Measurements from ENCODE around the gene PNCK. TPM values are rescaled to one million over a fixed set of nuclear protein-coding genes. Genes with fewer than 3 reads are reported as not detected.
A peak's percentile ranks its signal among the peaks of the same experiment; 100 is the strongest.

PNCK gene
- total RNA-seq, 1 experiment from 2014 or later = 1.1 TPM

GRCh38 chrX:153657161-153657560 is 16.5 kb downstream of the PNCK start:
- no TSS peak for BruUV-seq (replicated peaks)
- no peak for DNase-seq
- Mint-ChIP-seq H3K4me1 (ENCODE audit: low read depth, unreplicated experiment) (no peaks in the 10 kb centered on the region), H3K27ac (ENCODE audit: unreplicated experiment) (no peak overlapping the region), H3K36me3 (ENCODE audit: insufficient read depth, unreplicated experiment) (no peaks in the 10 kb centered on the region), H3K4me3 (ENCODE audit: low read depth, unreplicated experiment) (no peak overlapping the region), H3K27me3 (ENCODE audit: unreplicated experiment) (peaks cover 57% of the 10 kb centered on the region), H3K9me3 (ENCODE audit: low read depth, unreplicated experiment) (peaks cover 5% of the 10 kb centered on the region)
- no peak for TF ChIP-seq CTCF (IDR thresholded peaks at IDR 0.05; ENCODE audit: unreplicated experiment)
- CTCF ChIA-PET = no interaction called here
- intact Hi-C loops (cut with micrococcal nuclease; ENCODE audit: unreplicated experiment) = no loop called here

- intact Hi-C loops (cut with micrococcal nuclease; ENCODE audit: unreplicated experiment) = no loop called here
- no peak for DNase-seq
- Mint-ChIP-seq H3K4me3 (ENCODE audit: low read depth, unreplicated experiment) (no peak overlapping the region), H3K27ac (ENCODE audit: unreplicated experiment) (no peak overlapping the region), H3K9me3 (ENCODE audit: low read depth, unreplicated experiment) (no peaks in the 10 kb centered on the region), H3K4me1 (ENCODE audit: low read depth, unreplicated experiment) (no peaks in the 10 kb centered on the region), H3K36me3 (ENCODE audit: insufficient read depth, unreplicated experiment) (no peaks in the 10 kb centered on the region), H3K27me3 (ENCODE audit: unreplicated experiment) (peaks cover 40% of the 10 kb centered on the region)
- TF ChIP-seq CTCF (IDR thresholded peaks at IDR 0.05; ENCODE audit: unreplicated experiment) = no peak
- CTCF ChIA-PET = no interaction called here
- no TSS peak for BruUV-seq (replicated peaks)
Measured at GRCh38 chrX:153653556-153653955, 20.1 kb downstream of the PNCK start.

GRCh38 chrX:153651540-153652079 is 22.0 kb downstream of the PNCK start:
- CTCF ChIA-PET = no interaction called here
- H3K9me3 Mint-ChIP-seq (ENCODE audit: low read depth, unreplicated experiment) = no peaks in the 10 kb centered on the region
- no TSS peak for BruUV-seq (replicated peaks)
- no peak overlapping the region for H3K27ac Mint-ChIP-seq (ENCODE audit: unreplicated experiment)
- no peak overlapping the region for H3K4me3 Mint-ChIP-seq (ENCODE audit: low read depth, unreplicated experiment)
- no peaks in the 10 kb centered on the region for H3K4me1 Mint-ChIP-seq (ENCODE audit: low read depth, unreplicated experiment)
- no peak for DNase-seq
- peak; percentile 47 for TF ChIP-seq CTCF (IDR thresholded peaks at IDR 0.05; ENCODE audit: unreplicated experiment)
- no peaks in the 10 kb centered on the region for H3K36me3 Mint-ChIP-seq (ENCODE audit: insufficient read depth, unreplicated experiment)
- peaks cover 25% of the 10 kb centered on the region for H3K27me3 Mint-ChIP-seq (ENCODE audit: unreplicated experiment)
- intact Hi-C loops (cut with micrococcal nuclease; ENCODE audit: unreplicated experiment) = no loop called here

- Mint-ChIP-seq H3K9me3 (ENCODE audit: low read depth, unreplicated experiment) (no peaks in the 10 kb centered on the region), H3K27me3 (ENCODE audit: unreplicated experiment) (peaks cover 32% of the 10 kb centered on the region), H3K4me3 (ENCODE audit: low read depth, unreplicated experiment) (no peak overlapping the region), H3K27ac (ENCODE audit: unreplicated experiment) (no peak overlapping the region), H3K36me3 (ENCODE audit: insufficient read depth, unreplicated experiment) (no peaks in the 10 kb centered on the region), H3K4me1 (ENCODE audit: low read depth, unreplicated experiment) (peaks cover 5% of the 10 kb centered on the region)
- CTCF ChIA-PET = no interaction called here
- no TSS peak for BruUV-seq (replicated peaks)
- DNase-seq = no peak
- no peak for TF ChIP-seq CTCF (IDR thresholded peaks at IDR 0.05; ENCODE audit: unreplicated experiment)
- intact Hi-C loops (cut with micrococcal nuclease; ENCODE audit: unreplicated experiment) = no loop called here
Measured at GRCh38 chrX:153650959-153651358, 22.7 kb downstream of the PNCK start.

Measured in Calu3 (cell line).